Erythroblast (primary cell): ENCODE data around the gene RAD51B.

Experiments
- GATA1 ChIP-seq: IDR thresholded peaks from 2 replicates; pipeline ENCODE4 v1.6.1; 2011; ENCODE audit warnings: low read depth, mild to moderate bottlenecking, control low read depth, low read length, moderate library complexity
- POLR2A ChIP-seq: IDR thresholded peaks from 2 replicates; pipeline ENCODE4 v1.6.1; 2011; ENCODE audit warnings: mild to moderate bottlenecking, low read length

DNA sequence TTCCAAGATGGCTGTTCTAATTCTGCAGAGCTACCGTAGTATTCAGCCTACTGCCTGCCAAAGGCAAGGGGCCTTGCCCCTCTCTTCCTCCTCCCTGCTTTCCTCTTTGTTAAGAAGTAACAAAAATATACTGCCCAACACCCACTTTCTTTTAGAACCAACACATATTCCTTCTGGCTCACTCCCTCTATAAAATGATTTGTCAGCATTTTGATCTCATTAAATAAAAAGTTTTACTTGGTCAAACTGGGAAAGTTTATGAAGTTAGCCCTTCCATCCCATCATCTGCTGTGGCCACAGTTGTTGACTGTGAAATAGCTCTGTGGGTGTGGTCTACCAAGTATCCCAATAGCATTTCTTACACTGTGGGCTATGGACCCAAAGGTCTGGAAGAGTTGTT lies 500.9 kb downstream of the RAD51B start:
- TF ChIP-seq POLR2A: no peak
- no peak for TF ChIP-seq GATA1
